ENCODE measurements around the gene RAD51B.
"Not testable (repeated sequence)": the region's sequence is repeated elsewhere in the genome, so short reads cannot be mapped to it uniquely, and the experiment has no call there.

RAD51B gene

DNA sequence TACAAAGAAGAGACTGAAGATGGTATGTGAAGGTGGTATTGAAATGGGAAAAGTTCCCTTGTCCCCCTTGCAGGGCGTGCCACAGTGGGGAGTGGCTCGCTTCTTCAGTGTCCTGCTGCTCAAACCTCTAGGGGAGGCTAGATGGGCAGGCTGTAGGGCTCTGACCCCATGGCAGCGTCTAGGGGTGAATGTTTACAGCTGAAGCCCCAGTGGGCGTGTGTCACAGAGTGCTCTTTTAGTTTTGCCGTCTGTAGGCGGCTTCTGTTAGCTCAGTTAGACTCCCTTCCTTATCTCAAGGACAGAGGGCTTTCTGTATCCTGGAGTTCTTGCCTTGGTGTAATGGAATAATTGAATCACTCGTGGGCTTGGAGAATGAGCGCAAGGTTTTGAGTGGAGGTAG, 266.2 kb downstream of the RAD51B start:
- no peak for DNase-seq

DNA sequence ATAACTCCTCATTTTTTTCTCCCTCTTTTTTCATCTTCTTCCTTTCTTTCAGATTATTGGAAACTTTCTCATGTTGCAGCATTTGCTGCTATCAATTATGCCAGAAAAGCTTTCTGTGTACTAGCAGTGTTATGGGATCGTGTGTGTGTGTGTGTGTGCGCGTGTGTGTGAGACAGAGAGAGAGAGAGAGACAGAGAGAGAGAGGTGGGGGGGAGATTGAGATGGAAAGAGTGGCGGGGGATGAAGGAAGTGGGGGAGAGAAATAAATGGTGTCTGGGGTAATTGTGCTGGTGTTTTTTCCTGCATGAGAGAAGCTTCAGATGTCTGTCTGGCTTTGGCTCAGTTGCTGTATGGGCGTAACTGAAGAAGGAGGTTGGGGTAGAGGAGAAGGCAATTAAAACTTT, 268.9 kb downstream of the RAD51B start:
- no peak for DNase-seq

- no peak for DNase-seq
These were observed 269.7 kb downstream of the RAD51B start for GRCh38 chr14:68089146-68089731.

DNA sequence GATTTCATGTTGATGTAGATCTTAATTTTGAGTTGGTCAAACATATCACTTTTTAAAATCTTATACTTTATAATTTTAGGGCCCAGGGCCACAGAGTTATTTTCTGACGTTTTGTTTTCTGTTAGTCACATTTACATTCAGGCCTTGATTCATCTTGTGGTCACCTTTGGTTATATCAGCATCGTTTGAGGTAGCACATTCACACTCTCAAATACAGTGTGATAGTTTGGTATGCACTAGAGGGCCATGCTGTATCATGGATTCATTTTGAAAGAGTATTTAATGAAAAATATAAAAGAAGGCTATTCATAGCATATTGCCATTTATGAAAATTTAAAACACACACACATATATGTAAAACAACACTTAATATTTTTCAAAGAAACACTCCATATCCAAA, 274.6 kb downstream of the RAD51B start:
- no peak for DNase-seq

GRCh38 chr14:68094752-68095151, 275.2 kb downstream of the RAD51B start:
- no peak for DNase-seq

DNA sequence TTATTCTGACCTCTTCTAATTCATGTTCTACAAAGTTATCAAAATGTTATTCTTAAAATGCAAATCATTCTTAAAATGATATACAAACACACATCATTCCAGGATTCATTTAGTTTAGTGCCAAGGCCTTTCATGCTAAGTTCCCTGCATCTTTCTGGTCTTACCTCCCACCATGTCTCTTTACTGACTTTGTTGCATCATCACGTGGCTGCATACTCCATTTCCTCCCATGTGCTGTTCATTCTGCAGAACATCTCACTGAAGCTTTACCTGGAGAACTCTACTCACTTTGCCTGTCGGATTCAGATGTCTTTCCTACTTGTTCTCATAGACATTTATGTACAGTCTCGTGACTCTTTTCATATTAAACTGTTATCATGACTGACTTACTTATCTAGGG, 278.1 kb downstream of the RAD51B start:
- DNase-seq = no peak

GRCh38 chr14:68098834-68099233, 279.3 kb downstream of the RAD51B start:
- DNase-seq = no peak

- no peak for DNase-seq
These were observed 280.0 kb downstream of the RAD51B start for GRCh38 chr14:68099495-68100045.

DNA sequence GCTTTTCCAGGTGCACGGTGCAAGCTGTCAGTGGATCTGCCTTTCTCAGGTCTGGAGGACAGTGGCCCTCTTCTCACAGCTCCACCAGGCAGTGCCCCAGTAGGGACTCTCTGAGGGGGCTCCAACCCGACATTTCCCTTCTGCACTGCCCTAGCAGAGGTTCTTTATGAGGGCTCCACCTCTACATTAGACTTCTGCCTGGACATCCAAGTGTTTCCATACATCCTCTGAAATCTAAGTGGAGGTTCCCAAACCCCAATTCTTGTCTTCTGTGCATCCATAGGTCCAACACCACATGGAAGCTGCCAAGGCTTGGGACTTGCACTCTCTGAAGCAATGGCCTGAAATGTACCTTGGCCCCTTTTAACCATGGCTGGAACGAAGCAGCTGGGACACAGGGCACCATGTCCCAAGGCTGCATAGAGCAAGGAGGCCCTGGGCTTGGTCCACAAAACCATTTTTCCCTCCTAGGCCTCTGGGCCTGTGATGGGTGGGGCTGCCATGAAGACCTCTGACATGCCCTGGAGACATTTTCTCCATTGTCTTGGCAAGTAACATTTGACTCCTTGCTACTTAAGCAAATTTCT, 282.2 kb downstream of the RAD51B start:
- not testable (repeated sequence) for DNase-seq

DNA sequence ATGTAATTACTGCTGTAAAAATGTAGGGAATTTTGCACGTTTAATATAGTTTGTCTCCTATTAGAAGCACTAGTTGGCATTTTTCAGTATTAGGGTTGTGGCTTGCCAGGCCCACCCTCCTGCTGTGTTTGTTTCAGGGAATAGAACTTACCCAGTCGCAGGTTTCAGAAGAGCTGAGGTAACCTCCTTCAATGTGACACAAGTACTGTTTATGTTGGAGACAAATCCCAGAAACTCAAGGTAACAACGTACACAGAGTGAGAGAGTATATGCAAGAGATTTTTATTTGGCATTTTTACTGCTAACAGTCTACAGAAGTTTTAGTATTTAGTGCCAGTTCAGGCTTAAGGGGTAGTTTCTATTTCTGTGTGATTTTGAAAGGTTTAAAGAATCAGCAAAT, 284.3 kb downstream of the RAD51B start:
- DNase-seq = no peak

- DNase-seq = no peak
These were observed 284.9 kb downstream of the RAD51B start for GRCh38 chr14:68104518-68104917.

- no peak for DNase-seq
These were observed 286.2 kb downstream of the RAD51B start for GRCh38 chr14:68105816-68106215.

DNA sequence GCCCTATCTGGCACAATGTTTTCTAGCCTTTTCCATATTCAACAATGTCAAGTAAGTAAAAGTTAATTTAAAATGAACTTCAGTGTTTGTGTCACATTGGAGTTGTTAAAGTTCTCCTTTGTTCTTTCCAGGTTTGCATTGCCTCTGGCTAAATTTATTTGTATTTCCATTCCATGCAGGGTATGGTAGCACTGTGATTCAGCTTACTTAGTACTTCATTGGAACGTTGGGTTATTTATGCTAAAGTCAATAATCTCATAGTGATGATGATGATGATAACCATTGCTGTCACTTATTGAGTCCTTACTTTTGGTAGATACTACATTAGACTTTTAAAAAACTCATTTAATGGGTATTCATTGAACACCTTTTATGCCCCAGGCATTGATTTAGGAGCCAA, 286.9 kb downstream of the RAD51B start:
- DNase-seq = no peak

DNA sequence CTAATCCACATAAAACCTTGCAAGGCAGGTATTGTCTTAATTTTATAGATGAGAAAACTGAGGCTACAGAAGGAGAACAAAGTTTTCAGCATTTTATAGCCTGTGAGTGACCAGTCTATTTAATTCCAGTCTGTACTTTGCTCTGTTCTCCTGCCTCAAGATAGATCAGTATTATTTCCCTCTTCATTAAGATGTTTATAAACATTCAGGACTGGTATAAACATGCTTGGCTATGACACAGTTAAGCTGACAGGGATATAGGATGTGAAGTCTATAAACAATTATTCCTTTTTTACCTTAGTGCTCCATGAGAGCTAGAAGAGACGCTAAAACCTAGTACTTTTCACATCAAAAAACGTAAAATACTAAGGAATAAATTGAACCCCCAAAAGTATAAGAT, 287.3 kb downstream of the RAD51B start:
- DNase-seq = no peak

DNA sequence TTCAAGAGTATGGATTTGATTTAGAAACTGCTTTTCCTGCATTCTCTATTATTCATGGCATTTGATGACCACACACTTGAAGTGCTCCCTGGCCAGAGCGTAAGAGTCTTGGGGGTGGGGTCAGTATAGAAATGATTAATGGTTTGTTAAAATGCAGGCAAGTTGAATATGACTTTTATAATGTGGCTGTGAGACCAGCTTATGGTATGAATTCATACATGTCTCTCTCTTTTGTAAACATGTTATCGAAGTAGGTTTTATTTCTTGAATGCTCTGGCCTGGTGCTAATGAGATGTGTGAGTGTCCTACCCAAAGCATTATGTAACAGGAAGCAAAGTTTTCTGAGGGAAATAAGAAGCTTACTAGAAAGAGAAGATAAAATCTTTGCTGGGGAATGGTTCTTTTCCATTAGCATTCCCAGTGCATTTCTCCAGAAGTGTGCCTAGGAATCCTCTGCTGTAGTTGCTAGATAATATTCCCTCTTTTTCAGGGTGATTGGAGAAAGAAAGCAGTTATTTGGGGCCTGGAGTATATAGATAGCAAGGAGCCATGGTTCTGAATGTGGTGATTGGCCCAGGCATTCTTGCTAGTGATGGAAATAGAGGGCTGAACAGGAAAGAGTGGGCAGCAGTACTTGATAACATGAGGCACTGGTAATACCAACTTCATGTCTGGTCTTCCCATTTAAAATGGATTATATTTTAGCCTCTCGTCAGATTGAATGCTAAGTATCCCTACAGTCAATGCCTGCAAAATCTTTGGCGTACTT, 289.7 kb downstream of the RAD51B start:
- DNase-seq = peak; percentile 13

- no peak for DNase-seq
These were observed 291.7 kb downstream of the RAD51B start for GRCh38 chr14:68111097-68111852.

- no peak for DNase-seq
These were observed 292.3 kb downstream of the RAD51B start for GRCh38 chr14:68111853-68112270.

DNA sequence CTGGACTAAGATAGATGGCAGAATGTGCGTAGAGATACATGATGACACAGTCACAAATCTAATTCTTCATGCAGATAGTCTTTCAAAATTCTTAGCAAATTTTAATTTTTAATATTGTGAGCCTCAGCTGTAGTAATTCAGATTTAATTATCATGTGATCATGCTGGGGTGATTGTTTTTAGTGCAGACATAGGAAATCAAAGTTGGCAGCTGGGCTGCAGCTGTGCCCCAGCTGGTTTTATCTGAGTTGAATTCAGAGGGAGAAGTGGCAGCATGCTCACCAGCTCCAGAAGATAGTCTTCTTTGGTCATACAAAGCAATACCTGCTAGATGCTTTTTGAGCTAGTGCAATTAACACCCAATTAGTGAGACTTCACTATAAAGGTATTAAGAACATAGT, 292.9 kb downstream of the RAD51B start:
- no peak for DNase-seq

- DNase-seq = no peak
These were observed 293.9 kb downstream of the RAD51B start for GRCh38 chr14:68113343-68113930.

DNA sequence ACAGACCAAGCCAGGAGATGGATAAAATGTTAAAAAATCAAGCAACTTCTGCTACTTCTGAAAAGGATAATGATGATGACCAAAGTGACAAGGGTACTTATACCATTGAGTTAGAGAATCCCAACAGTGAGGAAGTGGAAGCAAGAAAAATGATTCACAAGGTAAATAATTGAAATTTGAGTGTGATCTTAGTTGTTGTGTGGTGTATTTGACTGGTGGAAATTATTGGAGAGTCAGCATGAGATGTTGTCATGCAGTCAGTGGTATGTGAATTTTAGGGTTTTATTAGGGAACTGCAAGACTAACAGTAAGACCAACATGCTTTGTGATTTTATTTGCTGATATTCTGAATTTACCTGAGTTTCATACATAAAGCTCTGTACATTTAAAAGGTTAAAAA, 296.4 kb downstream of the RAD51B start:
- DNase-seq = not testable (repeated sequence)

- no peak for DNase-seq
These were observed 303.1 kb downstream of the RAD51B start for GRCh38 chr14:68122651-68123050.

DNA sequence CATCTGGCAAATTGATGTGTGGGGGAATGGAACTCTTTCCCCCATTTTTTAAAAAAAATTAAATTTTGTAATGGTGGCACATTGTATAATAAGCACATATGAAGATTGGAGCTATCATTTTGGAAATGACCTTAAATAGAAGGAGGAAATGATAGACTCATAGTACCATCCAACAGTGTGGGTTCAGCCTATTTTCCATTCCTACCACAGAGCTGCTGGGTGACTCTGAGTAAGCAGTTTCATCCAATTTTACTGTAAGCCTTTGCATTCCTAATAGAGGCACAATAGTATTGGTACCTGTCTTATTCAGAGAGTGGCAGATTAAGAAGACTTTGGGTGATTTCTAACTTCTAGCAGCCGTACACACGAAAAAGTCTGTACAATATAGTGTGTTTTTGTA, 304.5 kb downstream of the RAD51B start:
- no peak for DNase-seq

Measured in OCI-M1 (cell line).